HG03039 (cell line): Measurements from ENCODE around the gene RNU5B-1.
"Not testable (repeated sequence)": the region's sequence is repeated elsewhere in the genome, so short reads cannot be mapped to it uniquely, and the experiment has no call there.

Experiments
- ATAC-seq: cut with Tn5 transposase; IDR thresholded peaks from one replicate; pipeline ENCODE4 v1.9.1; 2021; ENCODE audit warnings: mild to moderate bottlenecking, moderate library complexity; ENCODE audit not compliant: unreplicated experiment

The RNU5B-1 gene

DNA sequence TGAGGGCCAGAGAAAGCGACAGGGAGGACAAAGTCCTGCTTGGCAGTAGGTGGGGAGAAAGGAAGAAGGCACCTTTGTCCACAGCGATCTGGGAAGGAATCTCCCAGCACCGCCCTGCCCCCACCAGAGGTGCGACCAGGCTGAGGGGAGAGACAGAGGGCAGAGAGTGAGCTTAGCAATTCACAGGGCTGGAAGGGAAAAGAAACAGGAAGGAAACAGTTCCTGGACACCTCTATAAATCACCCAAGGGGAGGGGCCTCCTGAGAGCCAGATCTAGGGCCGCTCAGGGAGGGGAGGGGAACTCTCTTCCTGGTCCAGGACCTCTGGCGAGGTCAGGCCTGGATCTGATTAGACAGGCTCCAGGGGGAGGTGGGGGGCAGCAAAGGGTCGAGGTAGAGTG, 35.4 kb downstream of the RNU5B-1 start:
- no peak for ATAC-seq

DNA sequence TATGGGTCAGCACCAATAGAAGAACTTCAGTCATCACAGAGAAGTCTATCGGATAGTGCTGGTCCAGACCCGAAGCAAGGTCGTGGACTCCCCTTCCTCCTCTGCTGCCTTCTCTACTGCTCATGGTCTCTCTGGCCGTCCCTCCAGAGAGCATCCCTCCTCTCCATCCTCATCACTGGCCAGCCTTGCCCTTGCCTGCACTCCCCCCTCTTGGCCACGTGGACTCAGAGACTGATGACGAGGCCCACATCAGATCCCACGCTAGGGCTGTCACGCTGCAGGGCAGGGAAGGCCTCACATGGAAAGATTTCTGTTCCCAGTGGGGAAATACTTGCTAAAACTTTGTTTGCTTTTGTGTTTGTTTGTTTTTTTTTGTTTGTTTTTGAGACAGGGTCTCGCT, 38.0 kb downstream of the RNU5B-1 start:
- ATAC-seq: no peak

DNA sequence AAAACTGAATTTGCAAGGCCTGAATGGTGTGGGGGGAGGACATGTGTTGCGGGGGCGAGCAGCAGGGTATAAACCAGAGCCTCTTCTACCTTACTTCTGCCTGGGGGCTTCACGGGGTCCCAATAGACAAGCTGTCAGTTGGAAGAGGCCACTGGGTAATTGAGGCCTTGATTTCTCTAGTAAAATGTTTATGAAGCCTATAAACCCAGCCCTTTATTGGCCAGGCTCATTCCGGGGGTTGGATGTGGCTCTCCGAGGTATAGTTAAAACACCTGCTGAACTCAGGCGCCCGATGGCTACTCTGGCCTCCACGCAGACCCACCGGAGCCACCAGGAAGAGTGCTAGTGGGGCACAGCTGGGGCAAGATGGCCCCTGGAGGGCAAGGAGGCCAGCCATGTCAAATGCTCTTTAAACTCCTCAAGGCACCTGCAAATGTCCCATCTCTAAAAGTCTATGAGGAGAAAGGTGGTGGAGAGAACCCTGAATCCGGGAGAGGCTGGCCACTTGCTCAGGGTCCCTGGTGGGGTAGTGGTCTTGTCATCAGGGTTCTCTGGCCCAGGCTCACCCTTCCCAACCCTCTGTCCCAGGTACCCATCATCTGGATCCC, 39.0 kb downstream of the RNU5B-1 start:
- ATAC-seq: no peak

DNA sequence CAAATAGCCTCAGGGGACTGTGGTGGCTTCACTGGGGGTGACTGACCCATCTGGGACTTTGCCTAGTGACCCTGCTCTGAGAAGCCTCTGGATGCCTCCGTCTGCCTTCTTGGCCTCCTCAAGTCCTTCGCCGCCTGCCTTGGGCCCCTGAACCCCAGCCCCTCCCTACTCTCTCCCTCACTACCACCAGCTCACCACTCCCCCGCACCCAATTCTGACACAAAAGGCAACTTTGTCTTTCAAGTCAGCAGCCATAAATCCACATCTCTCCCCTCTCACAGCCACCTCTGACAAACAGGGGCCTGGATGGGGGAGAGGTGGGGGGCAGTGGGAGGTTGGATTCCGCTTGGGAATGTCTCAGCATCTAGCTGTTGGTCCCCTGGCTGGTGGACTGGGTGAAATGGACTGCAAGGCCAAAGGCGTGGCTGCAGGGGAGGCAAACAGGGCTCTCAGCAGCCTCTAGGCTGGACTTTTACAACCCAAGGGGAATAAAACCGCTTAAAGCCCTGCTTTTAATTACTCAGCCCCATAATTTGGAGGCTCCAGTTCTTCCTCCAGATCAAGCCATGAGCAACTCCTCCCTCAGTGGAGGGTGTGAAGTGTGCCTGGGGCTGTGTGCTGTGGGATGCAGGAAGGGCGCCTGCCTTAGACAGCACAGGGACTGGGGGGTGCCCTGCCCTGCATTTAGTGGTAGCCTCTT, 39.9 kb downstream of the RNU5B-1 start:
- ATAC-seq: no peak

DNA sequence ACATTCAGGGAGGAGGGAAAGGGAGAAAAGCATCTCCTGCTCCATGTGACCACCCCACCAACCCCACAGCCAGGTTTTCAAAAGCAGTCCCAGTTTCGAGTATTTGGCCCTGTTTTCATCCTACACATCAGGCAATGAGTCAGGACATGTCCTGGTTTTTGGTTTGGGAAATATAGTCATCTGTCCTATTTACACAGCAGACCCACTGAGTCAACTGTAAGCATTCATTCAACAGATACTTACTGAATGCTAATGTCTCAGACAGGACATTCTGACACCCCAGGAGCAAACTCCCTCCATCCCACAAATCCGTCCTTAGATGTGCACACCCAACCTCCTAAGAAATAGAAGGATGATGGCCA, 40.4 kb downstream of the RNU5B-1 start:
- no peak for ATAC-seq

DNA sequence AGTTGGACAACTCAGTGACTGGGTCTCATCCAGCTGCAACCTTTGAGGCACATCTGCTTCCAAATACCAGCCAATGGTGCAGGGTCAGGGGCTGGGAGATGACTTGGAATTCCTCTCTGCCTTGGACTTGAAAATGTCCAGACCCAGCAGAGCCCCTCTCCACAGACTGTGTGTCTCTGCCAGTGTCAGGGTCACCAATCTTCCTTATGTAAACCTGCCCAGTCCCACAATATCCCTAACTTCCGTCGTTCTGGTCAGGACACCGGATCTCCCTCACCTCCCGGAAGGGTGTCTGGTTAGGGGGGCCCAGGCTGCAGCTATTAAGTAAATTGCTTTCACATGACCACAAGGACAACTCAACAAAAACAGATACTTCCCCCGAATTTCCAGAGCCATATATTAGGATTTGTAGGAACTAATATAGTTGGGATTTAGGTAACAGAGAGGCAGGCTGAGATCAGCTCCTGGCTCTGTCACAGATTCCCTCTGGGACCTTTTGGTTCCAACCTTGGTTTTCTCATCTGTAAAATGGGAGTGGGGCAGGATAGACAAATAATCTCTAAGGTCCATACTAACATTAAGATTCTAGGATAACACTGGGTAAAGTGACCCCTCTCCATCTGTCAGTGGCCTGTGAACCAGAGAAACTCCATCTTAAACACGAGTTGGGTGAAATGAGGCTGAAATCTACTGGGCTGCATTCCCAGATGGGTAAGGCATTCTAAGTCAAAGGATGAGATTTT, 42.5 kb downstream of the RNU5B-1 start:
- ATAC-seq: no peak

DNA sequence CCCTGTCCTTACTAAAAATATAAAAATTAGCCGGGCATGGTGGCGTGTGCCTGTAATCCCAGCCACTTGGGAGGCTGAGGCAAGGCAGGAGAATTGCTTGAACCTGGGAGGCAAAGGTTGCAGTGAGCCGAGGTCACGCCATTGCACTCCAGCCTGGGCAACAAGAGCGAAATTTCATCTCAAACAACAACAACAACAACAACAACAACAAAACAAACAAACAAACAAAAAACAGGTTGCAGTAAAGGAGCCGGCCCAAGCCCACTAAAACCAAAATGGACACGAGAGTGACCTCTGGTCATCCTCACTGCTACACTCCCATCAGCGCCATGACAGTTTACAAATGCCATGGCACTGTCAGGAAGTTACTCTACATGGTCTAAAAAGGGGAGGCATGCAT, 43.3 kb downstream of the RNU5B-1 start:
- not testable (repeated sequence) for ATAC-seq

DNA sequence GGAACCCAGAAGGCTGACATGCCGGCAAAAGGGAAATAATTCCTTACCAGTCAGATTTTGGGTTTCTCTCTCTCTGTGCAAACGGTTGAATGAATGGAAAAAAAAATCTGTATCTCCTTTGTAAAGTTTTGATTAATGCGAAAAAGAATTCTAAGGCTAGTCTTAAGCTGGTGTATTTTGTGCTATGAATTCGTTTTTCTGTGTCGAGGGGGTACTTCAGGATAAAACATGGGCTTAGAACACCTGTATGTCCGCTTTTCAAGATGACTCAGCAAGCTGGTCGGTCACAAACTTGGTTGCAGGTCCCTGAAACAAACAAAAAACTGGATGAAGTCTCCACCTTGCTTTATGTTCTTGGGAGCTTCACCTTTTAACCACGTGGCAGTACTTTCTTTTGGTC, 44.9 kb downstream of the RNU5B-1 start:
- no peak for ATAC-seq

DNA sequence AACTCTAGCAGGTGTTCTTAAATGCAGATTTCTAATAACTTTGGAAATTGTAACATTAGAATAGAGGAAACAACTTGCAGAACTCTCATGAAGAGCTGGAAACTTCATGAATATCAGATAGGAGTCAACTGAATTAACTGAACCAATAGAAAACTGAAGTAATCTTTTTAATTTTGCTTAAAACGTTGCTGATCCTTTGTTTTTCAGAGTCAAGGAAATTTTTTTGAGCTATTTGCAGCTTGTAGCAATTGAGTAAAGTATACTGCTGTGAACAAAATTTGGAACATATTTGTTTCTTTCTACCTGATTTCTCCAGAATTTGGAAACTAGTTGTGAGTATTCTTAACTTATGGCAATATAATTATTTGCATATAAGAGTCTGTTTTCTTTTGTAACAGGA, 47.5 kb downstream of the RNU5B-1 start:
- ATAC-seq: not testable (repeated sequence)
